ES-I3 (cell line): ENCODE data around the gene FNDC1.
"Not testable (repeated sequence)": the region's sequence is repeated elsewhere in the genome, so short reads cannot be mapped to it uniquely, and the experiment has no call there.

ENCODE experiments used
- H3K36me3 ChIP-seq: 2 replicates; pipeline ENCODE4 v1.6.1; 2013; ENCODE audit warnings: mild to moderate bottlenecking, low read length, control low read depth, moderate library complexity; ENCODE audit not compliant: insufficient read depth
- H3K4me1 ChIP-seq: 2 replicates; pipeline ENCODE4 v1.6.1; 2013; ENCODE audit warnings: mild to moderate bottlenecking, control low read depth, low read length; ENCODE audit not compliant: insufficient read depth
- H3K9ac ChIP-seq: 2 replicates; pipeline ENCODE4 v1.6.1; 2013; ENCODE audit warnings: low read depth, mild to moderate bottlenecking, low read length, moderate library complexity
- H3K9me3 ChIP-seq: 2 replicates; pipeline ENCODE4 v1.6.1; 2013; ENCODE audit warnings: mild to moderate bottlenecking, low read length, moderate library complexity; ENCODE audit not compliant: control insufficient read depth, insufficient read depth

FNDC1 gene

GRCh38 chr6:159169193-159169555 is at the start of gene FNDC1:
FNDC1 (plus strand) TSS chr6:159169400; CDS start chr6:159169597, 197 bp downstream.
- Histone ChIP-seq H3K4me1 (no peaks in the 10 kb centered on the region; the same call in 1 of the 2 replicates), H3K9ac (peak within 1 kb of the TSS; percentile 68), H3K36me3 (no peaks in the 10 kb centered on the region), H3K9me3 (no peaks in the 10 kb centered on the region)

- no peaks in the 10 kb centered on the region for H3K36me3 ChIP-seq
- no peaks in the 10 kb centered on the region for H3K9me3 ChIP-seq
- no peak overlapping the region for H3K9ac ChIP-seq
- no peaks in the 10 kb centered on the region for H3K4me1 ChIP-seq
Measured at GRCh38 chr6:159119791-159120190, 49.4 kb upstream of the FNDC1 start.

DNA sequence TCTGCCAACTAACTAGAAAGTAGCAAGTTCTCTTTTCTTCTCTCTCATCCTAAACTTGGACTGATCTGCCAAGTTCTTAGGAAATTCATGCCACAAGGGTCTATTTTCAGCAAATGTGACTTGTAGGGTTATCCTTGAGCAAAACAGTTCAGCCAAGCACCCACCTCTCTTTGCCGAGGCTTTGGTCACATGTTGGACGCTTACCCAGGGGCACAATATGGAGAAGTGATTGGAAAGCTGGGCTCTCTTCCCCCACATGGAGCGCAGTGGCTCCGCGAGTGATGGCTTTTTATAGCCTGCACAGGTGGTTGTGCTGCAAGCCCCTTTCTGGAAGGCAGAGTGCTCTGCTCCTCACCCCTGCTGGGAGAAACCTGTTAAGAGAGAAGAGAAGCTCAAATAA is 47.7 kb upstream of the FNDC1 start:
- Histone ChIP-seq H3K9me3 (no peaks in the 10 kb centered on the region), H3K4me1 (no peaks in the 10 kb centered on the region), H3K36me3 (no peaks in the 10 kb centered on the region), H3K9ac (no peak overlapping the region)

DNA sequence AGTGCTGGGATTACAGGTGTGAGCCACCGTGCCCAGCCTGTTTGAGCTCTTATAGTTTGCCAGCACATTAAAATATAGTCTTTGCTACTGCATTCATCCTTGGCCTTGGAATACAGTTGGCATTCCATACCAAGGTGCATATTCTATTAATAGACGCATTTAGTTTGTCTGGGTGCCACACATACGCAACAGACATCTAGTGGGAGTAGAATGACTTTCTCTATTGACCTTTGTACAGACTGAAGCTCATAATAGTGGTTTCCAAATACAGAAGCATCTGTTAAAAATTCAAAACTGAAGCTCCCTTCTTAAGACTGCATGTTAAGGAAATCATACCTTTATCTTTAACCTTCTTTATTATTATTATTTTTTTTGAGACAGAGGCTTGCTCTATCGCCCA is 46.7 kb upstream of the FNDC1 start:
- Histone ChIP-seq H3K9me3 (no peaks in the 10 kb centered on the region), H3K9ac (no peak overlapping the region), H3K4me1 (no peaks in the 10 kb centered on the region), H3K36me3 (no peaks in the 10 kb centered on the region)

DNA sequence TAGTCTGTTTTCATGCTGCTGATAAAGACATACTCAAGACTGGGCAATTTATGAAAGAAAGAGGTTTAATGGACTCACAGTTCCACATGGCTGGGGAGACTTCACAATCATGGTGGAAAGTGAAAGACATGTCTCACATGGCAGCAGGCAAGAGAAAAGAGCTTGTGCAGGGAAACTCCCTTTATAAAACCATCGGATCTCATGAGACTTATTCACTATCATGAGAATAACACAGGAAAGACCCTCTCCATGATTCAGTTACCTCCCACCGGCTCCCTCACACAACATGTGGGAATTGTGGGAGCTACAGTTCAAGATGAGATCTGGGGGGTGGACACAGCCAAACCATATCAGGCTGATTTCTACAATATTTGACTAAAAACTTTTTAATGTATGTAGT is 45.4 kb upstream of the FNDC1 start:
- H3K36me3 ChIP-seq, H3K4me1 ChIP-seq, H3K9ac ChIP-seq, H3K9me3 ChIP-seq: not testable (repeated sequence)

DNA sequence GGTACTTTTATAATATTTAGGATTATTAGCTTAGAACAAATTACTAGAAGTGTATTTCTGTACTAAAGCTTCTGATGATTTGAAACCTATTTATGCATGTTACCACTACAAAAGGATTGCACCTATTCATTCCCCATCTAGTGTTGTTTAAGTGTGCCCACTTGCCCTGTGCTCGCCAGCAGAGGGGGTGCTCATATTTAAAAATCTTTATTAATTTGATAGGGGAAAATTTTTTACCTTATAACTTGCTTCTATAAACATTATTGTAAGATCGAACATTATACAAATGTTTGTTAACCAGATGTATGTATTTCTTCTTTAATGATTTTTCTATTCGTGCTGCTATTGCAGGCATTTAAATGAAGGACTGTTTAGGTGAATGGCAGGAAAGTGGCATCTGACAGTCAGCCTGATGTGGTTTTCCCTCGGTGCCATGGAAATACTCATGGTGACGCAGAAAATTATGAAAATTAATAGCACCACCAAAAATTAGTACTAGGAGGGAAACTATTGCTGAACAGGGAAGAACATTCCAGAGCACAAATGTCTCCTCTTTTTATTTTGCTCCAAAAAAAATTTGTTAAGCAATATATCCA is 44.1 kb upstream of the FNDC1 start:
- no peak overlapping the region for H3K9ac ChIP-seq
- no peaks in the 10 kb centered on the region for H3K9me3 ChIP-seq
- no peaks in the 10 kb centered on the region for H3K4me1 ChIP-seq
- no peaks in the 10 kb centered on the region for H3K36me3 ChIP-seq

GRCh38 chr6:159125951-159126352 is 43.2 kb upstream of the FNDC1 start:
- no peaks in the 10 kb centered on the region for H3K4me1 ChIP-seq
- no peaks in the 10 kb centered on the region for H3K9me3 ChIP-seq
- no peaks in the 10 kb centered on the region for H3K36me3 ChIP-seq
- H3K9ac ChIP-seq = no peak overlapping the region

GRCh38 chr6:159126590-159126989 is 42.6 kb upstream of the FNDC1 start:
- Histone ChIP-seq H3K9me3 (no peaks in the 10 kb centered on the region), H3K36me3 (no peaks in the 10 kb centered on the region), H3K9ac (no peak overlapping the region), H3K4me1 (no peaks in the 10 kb centered on the region)

GRCh38 chr6:159127701-159128100 is 41.5 kb upstream of the FNDC1 start:
- H3K4me1 ChIP-seq = no peaks in the 10 kb centered on the region
- H3K9me3 ChIP-seq = no peaks in the 10 kb centered on the region
- no peak overlapping the region for H3K9ac ChIP-seq
- no peaks in the 10 kb centered on the region for H3K36me3 ChIP-seq

DNA sequence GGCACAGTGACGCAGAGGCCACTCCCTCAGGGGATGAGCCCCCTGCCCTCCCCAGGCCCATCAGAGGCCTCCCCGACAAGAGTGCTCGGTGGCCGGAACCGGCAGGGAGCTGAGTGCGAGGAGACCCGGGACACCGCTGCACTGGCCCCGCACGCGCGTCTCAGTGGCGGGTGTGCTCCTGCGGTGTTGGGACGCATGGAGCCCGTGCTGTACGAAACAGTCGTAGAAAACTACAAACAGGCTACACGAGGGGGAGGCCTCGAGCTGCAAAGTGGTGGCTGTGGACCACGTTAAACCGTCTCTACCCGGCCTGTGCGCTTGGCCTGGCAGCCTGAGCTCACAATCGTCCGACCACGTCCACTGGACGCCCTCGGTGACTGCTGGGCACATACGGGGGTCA is 40.2 kb upstream of the FNDC1 start:
- H3K36me3 ChIP-seq = no peaks in the 10 kb centered on the region
- H3K9me3 ChIP-seq = no peaks in the 10 kb centered on the region
- H3K4me1 ChIP-seq = no peaks in the 10 kb centered on the region
- no peak overlapping the region for H3K9ac ChIP-seq

- Histone ChIP-seq H3K4me1 (no peaks in the 10 kb centered on the region), H3K9me3 (no peaks in the 10 kb centered on the region), H3K9ac (no peak overlapping the region), H3K36me3 (no peaks in the 10 kb centered on the region)
Measured at GRCh38 chr6:159130846-159131245, 38.4 kb upstream of the FNDC1 start.

- Histone ChIP-seq H3K36me3 (no peaks in the 10 kb centered on the region), H3K4me1 (no peaks in the 10 kb centered on the region), H3K9me3 (no peaks in the 10 kb centered on the region), H3K9ac (no peak overlapping the region)
Measured at GRCh38 chr6:159131709-159132108, 37.5 kb upstream of the FNDC1 start.

GRCh38 chr6:159132664-159133063 is 36.5 kb upstream of the FNDC1 start:
- Histone ChIP-seq H3K9me3 (no peaks in the 10 kb centered on the region), H3K9ac (no peak overlapping the region), H3K4me1 (no peaks in the 10 kb centered on the region), H3K36me3 (no peaks in the 10 kb centered on the region)

DNA sequence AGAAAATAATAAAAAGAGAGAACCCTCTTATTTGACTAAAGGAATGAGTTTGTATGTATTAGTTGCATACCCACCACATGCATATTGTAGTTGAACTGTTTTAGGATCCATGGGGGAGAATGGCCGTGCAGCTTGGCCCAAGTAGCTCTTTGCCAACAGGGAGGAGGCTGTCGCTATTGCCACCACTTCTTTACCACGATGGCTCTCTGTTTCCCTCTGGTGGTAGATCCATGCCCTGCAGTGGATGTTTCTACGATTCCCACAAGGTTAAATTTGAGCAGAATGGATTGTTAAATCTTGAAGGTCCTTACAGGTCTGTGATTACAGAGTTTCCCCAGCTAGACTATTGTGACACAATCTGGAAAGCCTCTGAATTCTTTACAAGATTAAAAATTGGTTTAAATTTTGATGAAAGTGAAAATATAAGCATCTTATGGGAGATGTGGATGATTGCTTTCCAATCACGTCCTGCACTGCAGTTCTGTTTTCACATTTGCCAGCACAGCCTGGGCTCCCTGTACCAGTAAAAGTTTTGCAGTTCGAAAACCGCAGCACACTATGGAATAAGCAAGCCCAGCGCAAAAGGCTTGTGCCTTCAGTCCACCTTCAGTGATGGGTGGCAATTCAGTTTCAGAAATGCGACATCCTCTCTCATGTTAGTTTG is 34.4 kb upstream of the FNDC1 start:
- Histone ChIP-seq H3K9me3 (no peaks in the 10 kb centered on the region; the same call in 1 of the 2 replicates), H3K9ac (no peak overlapping the region), H3K4me1 (no peaks in the 10 kb centered on the region), H3K36me3 (no peaks in the 10 kb centered on the region)

GRCh38 chr6:159137676-159138075 is 31.5 kb upstream of the FNDC1 start:
- Histone ChIP-seq H3K36me3 (no peaks in the 10 kb centered on the region), H3K4me1 (no peaks in the 10 kb centered on the region), H3K9ac (no peak overlapping the region), H3K9me3 (no peaks in the 10 kb centered on the region; the same call in 1 of the 2 replicates)
